ENCODE data around the gene KCND2.

KCND2 gene

DNA sequence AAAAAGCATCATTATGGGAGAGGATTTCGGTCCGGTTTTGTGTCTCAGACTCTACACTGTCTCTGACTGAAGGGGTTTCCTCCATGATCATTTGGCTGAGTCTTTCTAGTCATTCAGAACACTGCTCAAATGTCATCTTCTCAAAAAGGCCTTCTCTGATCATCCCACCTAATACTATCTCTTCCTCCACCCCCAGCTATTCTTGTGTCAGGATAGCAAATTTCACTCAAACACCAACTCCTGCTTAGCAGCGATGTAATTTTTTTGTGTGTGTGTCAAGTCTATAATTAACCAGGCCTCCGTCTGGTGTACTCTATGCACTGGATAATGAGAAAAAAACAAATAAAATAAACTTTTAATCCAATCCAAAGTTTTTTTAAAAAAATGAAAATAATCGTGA lies 200.4 kb downstream of the KCND2 start:
- H3K9me3 ChIP-seq (ENCODE audit: control insufficient read depth in 2 of 2, low read length in 2 of 2) = no peaks in the 10 kb centered on the region
- H3K9ac ChIP-seq (ENCODE audit: low read depth in 1 of 2, low read length in 2 of 2) = no peak overlapping the region
- H3K27me3 ChIP-seq (ENCODE audit: control insufficient read depth in 2 of 2, insufficient read depth in 2 of 2, low read length in 2 of 2) = no peaks in the 10 kb centered on the region
- H3K4me1 ChIP-seq (ENCODE audit: control insufficient read depth in 2 of 2, insufficient read depth in 2 of 2, low read length in 2 of 2) = no peaks in the 10 kb centered on the region
- no peaks in the 10 kb centered on the region for H3K36me3 ChIP-seq (ENCODE audit: control insufficient read depth in 2 of 2, insufficient read depth in 2 of 2, low read length in 2 of 2)
- no peak overlapping the region for H3K27ac ChIP-seq (ENCODE audit: low read depth in 2 of 2, low read length in 2 of 2)
- H3K4me3 ChIP-seq (ENCODE audit: low read length in 2 of 2) = no peak overlapping the region

GRCh38 chr7:120475994-120476393 lies 203.0 kb downstream of the KCND2 start:
- no peaks in the 10 kb centered on the region for H3K9me3 ChIP-seq (ENCODE audit: control insufficient read depth in 2 of 2, low read length in 2 of 2)
- H3K27ac ChIP-seq (ENCODE audit: low read depth in 2 of 2, low read length in 2 of 2) = no peak overlapping the region
- H3K9ac ChIP-seq (ENCODE audit: low read depth in 1 of 2, low read length in 2 of 2) = no peak overlapping the region
- H3K36me3 ChIP-seq (ENCODE audit: control insufficient read depth in 2 of 2, insufficient read depth in 2 of 2, low read length in 2 of 2) = no peaks in the 10 kb centered on the region
- no peak overlapping the region for H3K4me3 ChIP-seq (ENCODE audit: low read length in 2 of 2)
- no peaks in the 10 kb centered on the region for H3K27me3 ChIP-seq (ENCODE audit: control insufficient read depth in 2 of 2, insufficient read depth in 2 of 2, low read length in 2 of 2)
- no peaks in the 10 kb centered on the region for H3K4me1 ChIP-seq (ENCODE audit: control insufficient read depth in 2 of 2, insufficient read depth in 2 of 2, low read length in 2 of 2)

DNA sequence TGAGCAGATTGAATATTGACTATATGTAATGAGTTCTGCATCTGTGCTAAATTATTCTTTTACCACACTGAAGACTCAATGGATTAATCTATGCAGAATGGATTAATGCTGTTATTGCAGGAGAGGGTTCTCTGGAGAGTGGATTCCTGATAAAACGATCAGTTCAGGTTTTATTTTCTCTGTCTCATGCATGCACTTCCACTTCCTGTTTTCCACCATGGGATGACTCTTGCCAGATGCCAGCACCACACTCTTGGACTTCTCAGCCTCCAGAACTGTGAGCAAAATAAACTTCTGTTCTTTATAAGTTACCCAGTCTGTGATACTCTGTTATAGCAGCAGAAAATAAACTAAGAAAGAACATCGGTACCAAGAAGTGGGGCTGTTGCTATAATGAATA lies 207.5 kb downstream of the KCND2 start:
- Histone ChIP-seq H3K9me3 (ENCODE audit: control insufficient read depth in 2 of 2, low read length in 2 of 2) (no peaks in the 10 kb centered on the region), H3K9ac (ENCODE audit: low read depth in 1 of 2, low read length in 2 of 2) (no peak overlapping the region), H3K27ac (ENCODE audit: low read depth in 2 of 2, low read length in 2 of 2) (no peak overlapping the region), H3K4me3 (ENCODE audit: low read length in 2 of 2) (no peak overlapping the region), H3K36me3 (ENCODE audit: control insufficient read depth in 2 of 2, insufficient read depth in 2 of 2, low read length in 2 of 2) (no peaks in the 10 kb centered on the region), H3K27me3 (ENCODE audit: control insufficient read depth in 2 of 2, insufficient read depth in 2 of 2, low read length in 2 of 2) (no peaks in the 10 kb centered on the region), H3K4me1 (ENCODE audit: control insufficient read depth in 2 of 2, insufficient read depth in 2 of 2, low read length in 2 of 2) (no peaks in the 10 kb centered on the region)

GRCh38 chr7:120480930-120481329 lies 208.0 kb downstream of the KCND2 start:
- no peaks in the 10 kb centered on the region for H3K4me1 ChIP-seq (ENCODE audit: control insufficient read depth in 2 of 2, insufficient read depth in 2 of 2, low read length in 2 of 2)

GRCh38 chr7:120486164-120486563 lies 213.2 kb downstream of the KCND2 start:
- Histone ChIP-seq H3K9ac (ENCODE audit: low read depth in 1 of 2, low read length in 2 of 2) (no peak overlapping the region), H3K27ac (ENCODE audit: low read depth in 2 of 2, low read length in 2 of 2) (no peak overlapping the region), H3K36me3 (ENCODE audit: control insufficient read depth in 2 of 2, insufficient read depth in 2 of 2, low read length in 2 of 2) (no peaks in the 10 kb centered on the region), H3K9me3 (ENCODE audit: control insufficient read depth in 2 of 2, low read length in 2 of 2) (no peaks in the 10 kb centered on the region), H3K27me3 (ENCODE audit: control insufficient read depth in 2 of 2, insufficient read depth in 2 of 2, low read length in 2 of 2) (no peaks in the 10 kb centered on the region), H3K4me1 (ENCODE audit: control insufficient read depth in 2 of 2, insufficient read depth in 2 of 2, low read length in 2 of 2) (no peaks in the 10 kb centered on the region), H3K4me3 (ENCODE audit: low read length in 2 of 2) (no peak overlapping the region)

More at GRCh38 chr7:120480930-120481329, 208.0 kb downstream of the KCND2 start:
- H3K27ac ChIP-seq (ENCODE audit: low read depth in 2 of 2, low read length in 2 of 2) = no peak overlapping the region
- no peaks in the 10 kb centered on the region for H3K9me3 ChIP-seq (ENCODE audit: control insufficient read depth in 2 of 2, low read length in 2 of 2)
- H3K27me3 ChIP-seq (ENCODE audit: control insufficient read depth in 2 of 2, insufficient read depth in 2 of 2, low read length in 2 of 2) = no peaks in the 10 kb centered on the region
- no peaks in the 10 kb centered on the region for H3K36me3 ChIP-seq (ENCODE audit: control insufficient read depth in 2 of 2, insufficient read depth in 2 of 2, low read length in 2 of 2)
- H3K9ac ChIP-seq (ENCODE audit: low read depth in 1 of 2, low read length in 2 of 2) = no peak overlapping the region
- no peak overlapping the region for H3K4me3 ChIP-seq (ENCODE audit: low read length in 2 of 2)

- Histone ChIP-seq H3K27ac (ENCODE audit: low read depth in 2 of 2, low read length in 2 of 2) (no peak overlapping the region), H3K27me3 (ENCODE audit: control insufficient read depth in 2 of 2, insufficient read depth in 2 of 2, low read length in 2 of 2) (no peaks in the 10 kb centered on the region), H3K4me3 (ENCODE audit: low read length in 2 of 2) (no peak overlapping the region), H3K36me3 (ENCODE audit: control insufficient read depth in 2 of 2, insufficient read depth in 2 of 2, low read length in 2 of 2) (no peaks in the 10 kb centered on the region), H3K9ac (ENCODE audit: low read depth in 1 of 2, low read length in 2 of 2) (no peak overlapping the region), H3K9me3 (ENCODE audit: control insufficient read depth in 2 of 2, low read length in 2 of 2) (no peaks in the 10 kb centered on the region), H3K4me1 (ENCODE audit: control insufficient read depth in 2 of 2, insufficient read depth in 2 of 2, low read length in 2 of 2) (no peaks in the 10 kb centered on the region)
These were observed 229.2 kb downstream of the KCND2 start for GRCh38 chr7:120502132-120502531.

GRCh38 chr7:120502825-120503224 lies 229.8 kb downstream of the KCND2 start:
- Histone ChIP-seq H3K9me3 (ENCODE audit: control insufficient read depth in 2 of 2, low read length in 2 of 2) (no peaks in the 10 kb centered on the region), H3K36me3 (ENCODE audit: control insufficient read depth in 2 of 2, insufficient read depth in 2 of 2, low read length in 2 of 2) (no peaks in the 10 kb centered on the region), H3K27ac (ENCODE audit: low read depth in 2 of 2, low read length in 2 of 2) (no peak overlapping the region), H3K4me1 (ENCODE audit: control insufficient read depth in 2 of 2, insufficient read depth in 2 of 2, low read length in 2 of 2) (no peaks in the 10 kb centered on the region), H3K9ac (ENCODE audit: low read depth in 1 of 2, low read length in 2 of 2) (no peak overlapping the region), H3K4me3 (ENCODE audit: low read length in 2 of 2) (no peak overlapping the region), H3K27me3 (ENCODE audit: control insufficient read depth in 2 of 2, insufficient read depth in 2 of 2, low read length in 2 of 2) (no peaks in the 10 kb centered on the region)

GRCh38 chr7:120504386-120504785 lies 231.4 kb downstream of the KCND2 start:
- no peaks in the 10 kb centered on the region for H3K9me3 ChIP-seq (ENCODE audit: control insufficient read depth in 2 of 2, low read length in 2 of 2)
- no peaks in the 10 kb centered on the region for H3K36me3 ChIP-seq (ENCODE audit: control insufficient read depth in 2 of 2, insufficient read depth in 2 of 2, low read length in 2 of 2)
- no peak overlapping the region for H3K27ac ChIP-seq (ENCODE audit: low read depth in 2 of 2, low read length in 2 of 2)
- H3K27me3 ChIP-seq (ENCODE audit: control insufficient read depth in 2 of 2, insufficient read depth in 2 of 2, low read length in 2 of 2) = no peaks in the 10 kb centered on the region
- H3K4me1 ChIP-seq (ENCODE audit: control insufficient read depth in 2 of 2, insufficient read depth in 2 of 2, low read length in 2 of 2) = no peaks in the 10 kb centered on the region
- H3K9ac ChIP-seq (ENCODE audit: low read depth in 1 of 2, low read length in 2 of 2) = no peak overlapping the region
- H3K4me3 ChIP-seq (ENCODE audit: low read length in 2 of 2) = no peak overlapping the region

DNA sequence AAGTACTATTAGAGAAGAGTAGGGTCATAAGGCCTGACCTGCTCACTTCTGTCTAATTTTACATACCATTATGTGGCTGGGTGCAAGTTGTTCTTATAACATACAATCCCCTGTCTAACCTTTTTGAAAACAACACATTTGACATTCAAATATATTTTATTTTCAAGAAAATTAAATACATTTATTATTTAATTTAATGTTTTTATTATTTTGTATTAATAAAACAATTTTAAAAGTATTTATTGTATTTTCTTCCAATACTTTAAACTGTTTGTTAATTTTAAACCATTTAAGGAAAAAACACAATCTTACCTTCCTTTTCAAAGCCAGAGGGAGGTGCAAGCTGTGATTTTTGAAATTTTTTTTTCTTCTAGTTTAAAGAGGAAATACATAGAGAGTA lies 232.8 kb downstream of the KCND2 start:
- no peaks in the 10 kb centered on the region for H3K4me1 ChIP-seq (ENCODE audit: control insufficient read depth in 2 of 2, insufficient read depth in 2 of 2, low read length in 2 of 2)
- H3K27me3 ChIP-seq (ENCODE audit: control insufficient read depth in 2 of 2, insufficient read depth in 2 of 2, low read length in 2 of 2) = no peaks in the 10 kb centered on the region
- H3K9ac ChIP-seq (ENCODE audit: low read depth in 1 of 2, low read length in 2 of 2) = no peak overlapping the region
- H3K27ac ChIP-seq (ENCODE audit: low read depth in 2 of 2, low read length in 2 of 2) = no peak overlapping the region
- no peak overlapping the region for H3K4me3 ChIP-seq (ENCODE audit: low read length in 2 of 2)
- H3K9me3 ChIP-seq (ENCODE audit: control insufficient read depth in 2 of 2, low read length in 2 of 2) = no peaks in the 10 kb centered on the region
- H3K36me3 ChIP-seq (ENCODE audit: control insufficient read depth in 2 of 2, insufficient read depth in 2 of 2, low read length in 2 of 2) = no peaks in the 10 kb centered on the region

GRCh38 chr7:120512701-120513100 lies 239.7 kb downstream of the KCND2 start:
- H3K9me3 ChIP-seq (ENCODE audit: control insufficient read depth in 2 of 2, low read length in 2 of 2) = no peaks in the 10 kb centered on the region
- H3K36me3 ChIP-seq (ENCODE audit: control insufficient read depth in 2 of 2, insufficient read depth in 2 of 2, low read length in 2 of 2) = no peaks in the 10 kb centered on the region
- no peaks in the 10 kb centered on the region for H3K27me3 ChIP-seq (ENCODE audit: control insufficient read depth in 2 of 2, insufficient read depth in 2 of 2, low read length in 2 of 2)
- no peak overlapping the region for H3K27ac ChIP-seq (ENCODE audit: low read depth in 2 of 2, low read length in 2 of 2)
- H3K4me1 ChIP-seq (ENCODE audit: control insufficient read depth in 2 of 2, insufficient read depth in 2 of 2, low read length in 2 of 2) = no peaks in the 10 kb centered on the region
- H3K4me3 ChIP-seq (ENCODE audit: low read length in 2 of 2) = no peak overlapping the region
- no peak overlapping the region for H3K9ac ChIP-seq (ENCODE audit: low read depth in 1 of 2, low read length in 2 of 2)

- H3K27ac ChIP-seq (ENCODE audit: low read depth in 2 of 2, low read length in 2 of 2) = no peak overlapping the region
- no peak overlapping the region for H3K4me3 ChIP-seq (ENCODE audit: low read length in 2 of 2)
- no peaks in the 10 kb centered on the region for H3K36me3 ChIP-seq (ENCODE audit: control insufficient read depth in 2 of 2, insufficient read depth in 2 of 2, low read length in 2 of 2)
- H3K9ac ChIP-seq (ENCODE audit: low read depth in 1 of 2, low read length in 2 of 2) = no peak overlapping the region
- H3K27me3 ChIP-seq (ENCODE audit: control insufficient read depth in 2 of 2, insufficient read depth in 2 of 2, low read length in 2 of 2) = no peaks in the 10 kb centered on the region
- no peaks in the 10 kb centered on the region for H3K4me1 ChIP-seq (ENCODE audit: control insufficient read depth in 2 of 2, insufficient read depth in 2 of 2, low read length in 2 of 2)
- no peaks in the 10 kb centered on the region for H3K9me3 ChIP-seq (ENCODE audit: control insufficient read depth in 2 of 2, low read length in 2 of 2)
These were observed 246.2 kb downstream of the KCND2 start for GRCh38 chr7:120519224-120519623.

Measured in mucosa of rectum (tissue), 2 donors.